H9 (cell line): ENCODE results near the gene KIF6. TPM values are rescaled to one million over a fixed set of nuclear protein-coding genes. Genes with fewer than 3 reads are reported as not detected.

Experiments
- DNase-seq: peaks from one replicate; pipeline ENCODE4 v3.0.0-alpha.2; 2017
- H2AFZ ChIP-seq: one replicate; pipeline ENCODE4 v1.6.1; 2013; ENCODE audit warnings: mild to moderate bottlenecking, low read length, control low read depth, moderate library complexity
- H2AK5ac ChIP-seq: 2 replicates; pipeline ENCODE4 v1.6.1; 2013; ENCODE audit warnings: low read length, control low read depth, mixed read lengths; ENCODE audit not compliant: insufficient read length
- H2BK120ac ChIP-seq: one replicate; pipeline ENCODE4 v1.6.1; 2013; ENCODE audit warnings: low read depth, mild to moderate bottlenecking, low read length, control low read depth, inconsistent platforms; ENCODE audit not compliant: poor library complexity, severe bottlenecking
- H2BK12ac ChIP-seq: 2 replicates; pipeline ENCODE4 v1.6.1; 2013; ENCODE audit warnings: low read length, control low read depth, mixed read lengths, low read depth; ENCODE audit not compliant: insufficient read length
- H2BK15ac ChIP-seq: 2 replicates; pipeline ENCODE4 v1.6.1; 2013; ENCODE audit warnings: low read depth, low read length, control low read depth
- H2BK20ac ChIP-seq: one replicate; pipeline ENCODE4 v1.6.1; 2013; ENCODE audit warnings: low read depth, mild to moderate bottlenecking, low read length, control low read depth, inconsistent platforms; ENCODE audit not compliant: poor library complexity, severe bottlenecking
- H2BK5ac ChIP-seq: 2 replicates; pipeline ENCODE4 v1.6.1; 2013; ENCODE audit warnings: low read length, control low read depth, mixed read lengths; ENCODE audit not compliant: insufficient read length
- H3K14ac ChIP-seq: 2 replicates; pipeline ENCODE4 v1.6.1; 2013; ENCODE audit warnings: low read length, control low read depth; ENCODE audit not compliant: insufficient read depth
- H3K18ac ChIP-seq: 2 replicates; pipeline ENCODE4 v1.6.1; 2013; ENCODE audit warnings: low read depth, mild to moderate bottlenecking, mixed read lengths, low read length, control low read depth; ENCODE audit not compliant: insufficient read length
- H3K23ac ChIP-seq: 2 replicates; pipeline ENCODE4 v1.6.1; 2013; ENCODE audit warnings: low read length, control low read depth, mixed read lengths, low read depth; ENCODE audit not compliant: insufficient read length
- H3K23me2 ChIP-seq: 2 replicates; pipeline ENCODE4 v1.6.1; 2013; ENCODE audit warnings: low read depth, mild to moderate bottlenecking, mixed read lengths, low read length, control low read depth; ENCODE audit not compliant: insufficient read length, poor library complexity, severe bottlenecking
- H3K27ac ChIP-seq: 2 replicates; pipeline ENCODE4 v1.5.1; 2013; ENCODE audit warnings: low read length, control low read depth, mixed read lengths, low read depth; ENCODE audit not compliant: insufficient read length
- H3K27me3 ChIP-seq: 2 replicates; pipeline ENCODE4 v1.6.1; 2013; ENCODE audit warnings: low read length, control low read depth, inconsistent platforms; ENCODE audit not compliant: insufficient read depth
- H3K4ac ChIP-seq: 2 replicates; pipeline ENCODE4 v1.6.1; 2013; ENCODE audit warnings: low read depth, mild to moderate bottlenecking, control low read depth, inconsistent platforms, low read length, moderate library complexity
- H3K4me1 ChIP-seq: 2 replicates; pipeline ENCODE4 v1.6.1; 2013; ENCODE audit warnings: low read length, control low read depth, inconsistent platforms; ENCODE audit not compliant: insufficient read depth
- H3K4me2 ChIP-seq: 2 replicates; pipeline ENCODE4 v1.6.1; 2013; ENCODE audit warnings: low read length, control low read depth, mixed read lengths; ENCODE audit not compliant: insufficient read length, insufficient read depth
- H3K56ac ChIP-seq: 2 replicates; pipeline ENCODE4 v1.6.1; 2013; ENCODE audit warnings: low read depth, mild to moderate bottlenecking, mixed read lengths, low read length, control low read depth; ENCODE audit not compliant: insufficient read length
- H3K79me1 ChIP-seq: 2 replicates; pipeline ENCODE4 v1.6.1; 2013; ENCODE audit warnings: low read depth, mild to moderate bottlenecking, moderate library complexity, low read length, control low read depth, inconsistent platforms; ENCODE audit not compliant: insufficient read depth, poor library complexity, severe bottlenecking
- H3K79me2 ChIP-seq: 2 replicates; pipeline ENCODE4 v1.6.1; 2013; ENCODE audit warnings: low read length, control low read depth, inconsistent platforms; ENCODE audit not compliant: insufficient read depth
- H3K9ac ChIP-seq: 2 replicates; pipeline ENCODE4 v1.6.1; 2013; ENCODE audit warnings: low read length, control low read depth, mixed read lengths; ENCODE audit not compliant: insufficient read length; ENCODE audit errors: extremely low read depth
- H3K9me3 ChIP-seq: one replicate; pipeline ENCODE4 v1.6.1; 2013; ENCODE audit warnings: low read depth, low read length, inconsistent platforms; ENCODE audit not compliant: control insufficient read depth
- H3T11ph ChIP-seq: one replicate; pipeline ENCODE4 v1.6.1; 2013; ENCODE audit warnings: mild to moderate bottlenecking, low read length, control low read depth, inconsistent platforms
- H4K20me1 ChIP-seq: one replicate; pipeline ENCODE4 v1.6.1; 2013; ENCODE audit not compliant: control insufficient read depth, insufficient read length, insufficient read depth
- H4K5ac ChIP-seq: 2 replicates; pipeline ENCODE4 v1.6.1; 2013; ENCODE audit warnings: low read depth, mild to moderate bottlenecking, mixed read lengths, low read length, control low read depth; ENCODE audit not compliant: insufficient read length
- H4K8ac ChIP-seq: replicated peaks from 2 replicates; pipeline ENCODE4 v1.6.1; 2013; ENCODE audit warnings: low read length, control low read depth, mixed read lengths, low read depth; ENCODE audit not compliant: insufficient read length
- H4K91ac ChIP-seq: 2 replicates; pipeline ENCODE4 v1.6.1; 2013; ENCODE audit warnings: low read depth, mild to moderate bottlenecking, moderate library complexity, mixed read lengths, low read length, control low read depth; ENCODE audit not compliant: insufficient read length
- H3K27ac Mint-ChIP-seq, 3 experiments: 2 replicates in 2 of 3; 3 replicates in 1 of 3; pipeline ENCODE4 v1.8.0; 2020 to 2021; ENCODE audit warnings: mixed read lengths in 3 of 3, mild to moderate bottlenecking in 1 of 3, moderate library complexity in 1 of 3
- H3K27me3 Mint-ChIP-seq: 2 replicates; pipeline ENCODE4 v1.8.0; 2021; ENCODE audit warnings: low read depth, mild to moderate bottlenecking, moderate library complexity, mixed read lengths
- H3K36me3 Mint-ChIP-seq, 3 experiments: 2 replicates in 2 of 3; 3 replicates in 1 of 3; pipeline ENCODE4 v1.8.0; 2020 to 2021; ENCODE audit warnings: low read depth in 3 of 3, mixed read lengths in 3 of 3; ENCODE audit not compliant: insufficient read depth in 1 of 3
- H3K4me1 Mint-ChIP-seq, 2 experiments: 2 replicates each; pipeline ENCODE4 v1.8.0; 2020; ENCODE audit warnings: mixed read lengths in 2 of 2
- H3K4me3 Mint-ChIP-seq, 2 experiments: 2 replicates in 1 of 2; 3 replicates in 1 of 2; pipeline ENCODE4 v1.8.0; 2020 to 2021; ENCODE audit warnings: mild to moderate bottlenecking in 2 of 2, mixed read lengths in 2 of 2, moderate library complexity in 1 of 2
- H3K9me3 Mint-ChIP-seq, 2 experiments: 2 replicates in 1 of 2; 3 replicates in 1 of 2; pipeline ENCODE4 v1.8.0; 2020; ENCODE audit warnings: mild to moderate bottlenecking in 2 of 2, mixed read lengths in 2 of 2, moderate library complexity in 1 of 2
- total RNA-seq: library from RNA; stranded (reverse); gene quantifications from 2 replicates; pipeline ENCODE4 v1.2.1, GENCODE V29; 2021
- TF ChIP-seq, protein P1 (sequence below): fragments of 200-600 bp; sonication (generic); conservative IDR thresholded peaks from 3 replicates; pipeline ENCODE4 v1.8.0; 2021; ENCODE audit warnings: antibody characterized with exemption, mild to moderate bottlenecking

Gene KIF6
- total RNA-seq, 1 experiment from 2014 or later, result 0.63 TPM

DNA sequence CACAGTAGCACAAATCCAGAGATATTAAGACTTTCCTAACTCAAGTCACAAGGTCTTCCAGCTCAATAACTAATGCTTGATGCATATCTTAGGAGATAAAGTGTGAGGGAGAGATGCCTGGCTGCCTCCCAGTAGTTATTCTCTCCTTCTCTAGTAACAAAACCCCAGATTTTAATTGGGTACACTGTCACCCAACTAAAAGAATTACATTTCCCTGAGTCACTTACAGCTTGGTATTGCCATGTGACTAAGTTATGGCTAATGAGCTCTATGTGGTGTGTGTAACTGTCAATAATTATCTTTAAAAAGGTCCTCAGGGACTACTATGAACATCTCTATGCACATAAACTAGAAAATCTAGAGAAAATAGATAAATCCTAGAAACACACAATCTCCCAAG lies 32.0 kb downstream of the KIF6 start:
- no peak overlapping the region for H4K91ac ChIP-seq
- H3K79me1 ChIP-seq, result no peaks in the 10 kb centered on the region
- Mint-ChIP-seq H3K9me3 (no peaks in the 10 kb centered on the region), H3K4me3 (no peak overlapping the region), H3K27me3 (no peaks in the 10 kb centered on the region; the same call in 1 of the 2 replicates), H3K36me3 (no peaks in the 10 kb centered on the region), H3K27ac (no peak overlapping the region), H3K4me1 (no peaks in the 10 kb centered on the region)
- no peak overlapping the region for H4K5ac ChIP-seq
- TF ChIP-seq, protein P1, sequence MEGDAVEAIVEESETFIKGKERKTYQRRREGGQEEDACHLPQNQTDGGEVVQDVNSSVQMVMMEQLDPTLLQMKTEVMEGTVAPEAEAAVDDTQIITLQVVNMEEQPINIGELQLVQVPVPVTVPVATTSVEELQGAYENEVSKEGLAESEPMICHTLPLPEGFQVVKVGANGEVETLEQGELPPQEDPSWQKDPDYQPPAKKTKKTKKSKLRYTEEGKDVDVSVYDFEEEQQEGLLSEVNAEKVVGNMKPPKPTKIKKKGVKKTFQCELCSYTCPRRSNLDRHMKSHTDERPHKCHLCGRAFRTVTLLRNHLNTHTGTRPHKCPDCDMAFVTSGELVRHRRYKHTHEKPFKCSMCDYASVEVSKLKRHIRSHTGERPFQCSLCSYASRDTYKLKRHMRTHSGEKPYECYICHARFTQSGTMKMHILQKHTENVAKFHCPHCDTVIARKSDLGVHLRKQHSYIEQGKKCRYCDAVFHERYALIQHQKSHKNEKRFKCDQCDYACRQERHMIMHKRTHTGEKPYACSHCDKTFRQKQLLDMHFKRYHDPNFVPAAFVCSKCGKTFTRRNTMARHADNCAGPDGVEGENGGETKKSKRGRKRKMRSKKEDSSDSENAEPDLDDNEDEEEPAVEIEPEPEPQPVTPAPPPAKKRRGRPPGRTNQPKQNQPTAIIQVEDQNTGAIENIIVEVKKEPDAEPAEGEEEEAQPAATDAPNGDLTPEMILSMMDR, result no peak
- H2BK15ac ChIP-seq, result no peak overlapping the region
- H2BK5ac ChIP-seq, result no peak overlapping the region
- H3T11ph ChIP-seq, result no peak overlapping the region
- no peak overlapping the region for H3K14ac ChIP-seq
- H3K27me3 ChIP-seq, result no peaks in the 10 kb centered on the region
- H3K23me2 ChIP-seq, result no peaks in the 10 kb centered on the region
- H3K79me2 ChIP-seq, result no peaks in the 10 kb centered on the region
- H2BK12ac ChIP-seq, result no peak overlapping the region
- H3K9ac ChIP-seq, result no peak overlapping the region
- no peak overlapping the region for H4K8ac ChIP-seq
- no peak overlapping the region for H2AK5ac ChIP-seq
- H3K23ac ChIP-seq, result no peak overlapping the region
- H3K18ac ChIP-seq, result no peak overlapping the region
- H2BK120ac ChIP-seq, result no peak overlapping the region
- H3K4me2 ChIP-seq, result no peak overlapping the region
- H3K56ac ChIP-seq, result no peak overlapping the region
- no peak overlapping the region for H3K27ac ChIP-seq
- no peaks in the 10 kb centered on the region for H3K4me1 ChIP-seq
- no peak overlapping the region for H2AFZ ChIP-seq
- H3K9me3 ChIP-seq, result no peaks in the 10 kb centered on the region
- H3K4ac ChIP-seq, result no peak overlapping the region
- H4K20me1 ChIP-seq, result no peaks in the 10 kb centered on the region
- no peak overlapping the region for H2BK20ac ChIP-seq
- no peak for DNase-seq
